Prostate gland (tissue), 2 donors: Measurements from ENCODE around the gene PDIA5. TPM values are rescaled to one million over a fixed set of nuclear protein-coding genes. Genes with fewer than 3 reads are reported as not detected.

Source experiments
- DNase-seq: peaks from one replicate; pipeline ENCODE4 v3.0.0-alpha.2; 2019; ENCODE audit warnings: low spot score
- H3K27ac ChIP-seq, 2 donors: fragments of 200-600 bp; sonication (generic); 2 replicates each; pipeline ENCODE4 v1.5.1; 2017 to 2019
- H3K27me3 ChIP-seq: fragments of 200-600 bp; sonication (generic); replicated peaks from 2 replicates; pipeline ENCODE4 v1.5.1; 2019; ENCODE audit not compliant: insufficient read depth
- H3K36me3 ChIP-seq, 2 donors: fragments of 200-600 bp; sonication (generic); 1 replicate in 1 of 2; 2 replicates in 1 of 2; pipeline versions ENCODE4 v1.5.1 to v1.8.1; 2017 to 2019
- H3K4me1 ChIP-seq: fragments of 200-600 bp; sonication (generic); replicated peaks from 2 replicates; pipeline ENCODE4 v1.5.1; 2019
- H3K4me3 ChIP-seq, 2 donors: fragments of 200-600 bp; sonication (generic); 2 replicates each; pipeline ENCODE4 v1.5.1; 2017 to 2019
- H3K9me3 ChIP-seq: fragments of 200-600 bp; sonication (generic); 2 replicates; pipeline ENCODE4 v1.5.1; 2017
- CTCF ChIP-seq, 4 experiments: fragments of 200-600 bp in 2 of 4; fragments of 450-650 bp in 2 of 4; sonication (generic) in 2 of 4; IDR thresholded peaks; 1 replicate in 3 of 4; 2 replicates in 1 of 4; pipeline ENCODE4 v1.5.1; 2016 to 2019; ENCODE audit warnings: antibody characterized with exemption in 4 of 4, mild to moderate bottlenecking in 2 of 4, moderate library complexity in 2 of 4
- POLR2A ChIP-seq: fragments of 450-650 bp; IDR thresholded peaks from one replicate; pipeline ENCODE4 v1.6.1; 2016; ENCODE audit warnings: antibody characterized with exemption, mild to moderate bottlenecking
- POLR2AphosphoS5 ChIP-seq: sonication (generic); formaldehyde crosslinking; IDR thresholded peaks from one replicate; pipeline ENCODE4 v1.6.1; 2017; ENCODE audit warnings: antibody characterized with exemption
- WGBS: methylation state at CpG from one replicate; pipeline ENCODE4 v1.1.5; 2018; 5-methylcytosine and 5-hydroxymethylcytosine counted together
- intact Hi-C: fragments of 100-400 bp; cut with DNase I; formaldehyde crosslinking; loops from one replicate; pipeline ENCODE4 v1.14.2; 2022
- total RNA-seq, 2 donors: library from RNA; depleted of rRNA; stranded (reverse); fragments of >200 nt; gene quantifications; one replicate each; pipeline ENCODE4 v1.1.0, GENCODE V29; 2016

Gene PDIA5
- total RNA-seq, 2 donors from 2014 or later: 67.9 to 75.9 TPM

DNA sequence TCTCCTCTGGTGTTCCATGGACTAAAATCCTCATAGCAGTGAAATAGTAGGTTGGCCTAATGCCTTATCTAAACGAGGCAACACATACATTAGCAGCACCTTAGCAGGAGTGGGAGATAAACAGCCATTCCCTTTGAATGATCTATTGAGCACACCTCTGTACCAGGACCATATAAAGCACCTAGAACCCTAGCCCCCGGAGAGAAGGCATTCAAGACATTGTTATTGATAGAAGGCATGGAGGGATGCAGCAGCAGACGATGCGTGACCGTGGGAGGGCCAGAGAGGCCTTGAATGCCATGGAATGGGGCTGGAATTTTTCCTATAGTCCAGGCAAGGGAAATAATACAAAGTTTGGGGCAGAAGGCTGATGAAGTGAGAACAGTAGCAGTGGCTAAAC, 32.7 kb upstream of the PDIA5 start:
- Histone ChIP-seq H3K36me3 (no peaks in the 10 kb centered on the region), H3K27me3 (no peaks in the 10 kb centered on the region), H3K9me3 (no peaks in the 10 kb centered on the region), H3K27ac (no peak overlapping the region), H3K4me3 (no peak overlapping the region), H3K4me1 (no peaks in the 10 kb centered on the region)
- no peak for DNase-seq
- WGBS: 86% methylated on average over 5 of the region's 5 CpGs
- TF ChIP-seq CTCF (IDR thresholded peaks at IDR 0.05) (no peak), POLR2A (no peak), POLR2AphosphoS5 (no peak)
- intact Hi-C loops: no loop called here

DNA sequence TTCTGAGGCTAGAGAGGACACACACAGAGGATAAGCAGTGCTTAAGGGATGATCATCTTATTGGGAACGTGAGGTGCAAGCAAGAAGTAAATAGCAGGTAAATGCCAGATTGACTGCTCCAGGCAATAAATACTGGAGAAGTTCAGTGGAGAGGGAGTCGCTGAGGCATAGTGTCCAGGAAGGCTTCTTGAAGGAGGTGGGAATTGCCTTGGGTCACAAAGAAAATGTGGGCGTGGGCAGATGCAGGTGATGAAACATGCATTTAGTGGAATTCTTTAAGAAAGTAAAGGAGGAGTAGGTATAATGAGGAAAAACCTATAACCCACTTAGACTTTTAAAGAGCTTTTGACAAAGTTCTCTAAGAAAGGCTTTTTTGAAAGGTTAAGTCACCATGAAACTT, 31.8 kb upstream of the PDIA5 start:
- no peaks in the 10 kb centered on the region for H3K9me3 ChIP-seq
- H3K4me1 ChIP-seq: no peaks in the 10 kb centered on the region
- intact Hi-C loops: no loop called here
- no peak for DNase-seq
- H3K27ac ChIP-seq: no peak overlapping the region
- TF ChIP-seq POLR2AphosphoS5 (no peak), CTCF (IDR thresholded peaks at IDR 0.05) (no peak)
- H3K36me3 ChIP-seq: no peaks in the 10 kb centered on the region
- 78% methylated on average over 3 of the region's 3 CpGs for WGBS
- H3K4me3 ChIP-seq: no peak overlapping the region
- H3K27me3 ChIP-seq: no peaks in the 10 kb centered on the region

DNA sequence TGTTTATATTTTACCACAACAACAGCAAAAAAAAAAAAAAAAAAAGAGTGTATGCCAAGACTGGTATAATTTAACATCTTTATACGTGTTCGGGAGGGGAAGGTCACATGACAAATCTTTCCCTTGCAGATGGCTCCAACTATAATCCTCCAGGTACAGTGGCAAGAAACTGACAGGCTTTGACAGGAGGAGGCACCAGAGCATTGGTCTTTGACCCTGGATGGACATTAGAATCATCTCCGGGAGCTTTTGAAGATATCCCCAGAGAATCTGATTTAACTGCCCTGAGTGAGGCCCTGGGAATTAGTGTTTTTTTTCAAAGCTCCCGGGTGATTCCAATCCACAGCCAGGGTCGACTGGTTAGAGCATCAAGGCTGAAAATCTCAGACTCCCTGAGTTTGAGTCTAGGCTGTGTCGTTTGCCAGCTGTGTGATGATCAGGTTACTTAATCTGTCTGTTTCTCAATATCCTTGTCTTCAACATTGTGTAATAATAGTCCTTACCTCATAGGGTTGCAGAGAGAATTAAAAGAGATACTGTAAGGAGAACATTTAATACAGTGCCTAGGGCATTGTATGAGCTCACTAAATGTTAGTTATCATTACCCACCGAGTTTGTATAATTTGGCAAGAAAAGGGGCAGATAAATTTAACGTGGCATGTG, 30.3 kb upstream of the PDIA5 start:
- intact Hi-C loops: no loop called here
- TF ChIP-seq POLR2A (no peak), CTCF (IDR thresholded peaks at IDR 0.05) (no peak), POLR2AphosphoS5 (no peak)

GRCh38 chr3:123037015-123037375, 29.8 kb upstream of the PDIA5 start:
- intact Hi-C loops: no loop called here
- no peaks in the 10 kb centered on the region for H3K4me1 ChIP-seq
- no peak overlapping the region for H3K4me3 ChIP-seq

More for the DNA sequence above, 30.3 kb upstream of the PDIA5 start:
- no peaks in the 10 kb centered on the region for H3K9me3 ChIP-seq
- no peaks in the 10 kb centered on the region for H3K27me3 ChIP-seq
- no peak overlapping the region for H3K27ac ChIP-seq
- 50% methylated on average over 8 of the region's 8 CpGs for WGBS
- DNase-seq: no peak
- H3K4me1 ChIP-seq: no peaks in the 10 kb centered on the region
- H3K36me3 ChIP-seq: no peaks in the 10 kb centered on the region
- H3K4me3 ChIP-seq: no peak overlapping the region

More at GRCh38 chr3:123037015-123037375, 29.8 kb upstream of the PDIA5 start:
- Histone ChIP-seq H3K27me3 (no peaks in the 10 kb centered on the region), H3K27ac (no peak overlapping the region), H3K36me3 (no peaks in the 10 kb centered on the region), H3K9me3 (no peaks in the 10 kb centered on the region)
- TF ChIP-seq CTCF (IDR thresholded peaks at IDR 0.05): no peak
- no peak for TF ChIP-seq POLR2AphosphoS5
- no peak for TF ChIP-seq POLR2A
- WGBS: 57% methylated on average over 5 of the region's 5 CpGs
- no peak for DNase-seq
